Neural progenitor cell (in vitro differentiated cells): Measurements from ENCODE around the gene STK32B.
"Not testable (repeated sequence)": the region's sequence is repeated elsewhere in the genome, so short reads cannot be mapped to it uniquely, and the experiment has no call there.

ENCODE experiments used
- CTCF ChIP-seq: fragments of 200-600 bp; sonication (generic); IDR thresholded peaks from 2 replicates; pipeline ENCODE4 v1.5.1; 2017; ENCODE audit warnings: antibody characterized with exemption, mild to moderate bottlenecking
- EZH2 ChIP-seq: fragments of 200-600 bp; sonication (generic); IDR thresholded peaks from 2 replicates; pipeline ENCODE4 v1.6.1; 2017; ENCODE audit warnings: antibody characterized with exemption, mild to moderate bottlenecking, moderate library complexity
- EZH2phosphoT487 ChIP-seq: fragments of 200-600 bp; sonication (generic); IDR thresholded peaks from 2 replicates; pipeline ENCODE4 v1.6.1; 2017; ENCODE audit warnings: antibody characterized with exemption

- TF ChIP-seq CTCF, EZH2, EZH2phosphoT487: not testable (repeated sequence)
These were observed 44.3 kb upstream of the STK32B start for GRCh38 chr4:5006932-5007331.
